CD14-positive monocyte (primary cell): ENCODE results near the gene ZNF35. TPM values are rescaled to one million over a fixed set of nuclear protein-coding genes. Genes with fewer than 3 reads are reported as not detected.

ENCODE experiments used
- DNase-seq, 3 donors: peaks; one replicate each; pipeline ENCODE4 v3.0.0-alpha.2; 2011 to 2022
- H2AFZ ChIP-seq: 2 replicates; pipeline ENCODE4 v1.6.0; 2012; ENCODE audit warnings: mild to moderate bottlenecking, low read depth, low read length, inconsistent platforms; ENCODE audit not compliant: insufficient read depth, poor library complexity, severe bottlenecking
- H3K27ac ChIP-seq, 2 donors: 1 replicate in 1 of 2; 2 replicates in 1 of 2; pipeline ENCODE4 v1.5.1; 2012 to 2013; ENCODE audit warnings: low read length in 2 of 2, control low read depth in 1 of 2, inconsistent platforms in 1 of 2, low read depth in 1 of 2, mild to moderate bottlenecking in 1 of 2
- H3K27me3 ChIP-seq, 2 donors: one replicate each; pipeline versions ENCODE4 v1.6.0 to v1.6.1; 2011 to 2013; ENCODE audit warnings: low read length in 2 of 2; ENCODE audit not compliant: control insufficient read depth in 2 of 2, insufficient read depth in 2 of 2
- H3K36me3 ChIP-seq, 2 donors: replicated peaks in 1 of 2; 1 replicate in 1 of 2; 2 replicates in 1 of 2; pipeline versions ENCODE4 v1.5.1 to v1.6.1; 2012 to 2013; ENCODE audit warnings: low read length in 2 of 2, control low read depth in 1 of 2, inconsistent platforms in 1 of 2, mild to moderate bottlenecking in 1 of 2; ENCODE audit not compliant: insufficient read depth in 2 of 2, control insufficient read depth in 1 of 2
- H3K4me1 ChIP-seq, 2 donors: 1 replicate in 1 of 2; 2 replicates in 1 of 2; pipeline versions ENCODE4 v1.5.1 to v1.6.1; 2012 to 2013; ENCODE audit warnings: low read length in 2 of 2, control low read depth in 1 of 2, inconsistent platforms in 1 of 2, mild to moderate bottlenecking in 1 of 2, moderate library complexity in 1 of 2; ENCODE audit not compliant: insufficient read depth in 2 of 2, control insufficient read depth in 1 of 2
- H3K4me2 ChIP-seq: replicated peaks from 2 replicates; pipeline ENCODE3; 2012; ENCODE audit warnings: low read length, moderate library complexity, mild to moderate bottlenecking; ENCODE audit not compliant: poor library complexity, severe bottlenecking; ENCODE audit errors: extremely low read depth
- H3K4me3 ChIP-seq, 3 experiments: fragments of 200-600 bp in 1 of 3; sonication (generic) in 1 of 3; replicated peaks in 1 of 3; 1 replicate in 2 of 3; 2 replicates in 1 of 3; pipeline ENCODE4 v1.5.1; 2011 to 2013; ENCODE audit warnings: low read length in 3 of 3, mild to moderate bottlenecking in 3 of 3, control low read depth in 2 of 3, low read depth in 2 of 3, inconsistent platforms in 1 of 3, moderate library complexity in 1 of 3
- H3K79me2 ChIP-seq: 2 replicates; pipeline ENCODE4 v1.6.0; 2012; ENCODE audit warnings: mild to moderate bottlenecking, control low read depth, inconsistent platforms, low read length, moderate library complexity; ENCODE audit not compliant: insufficient read depth
- H3K9ac ChIP-seq: 2 replicates; pipeline ENCODE4 v1.6.0; 2017; ENCODE audit warnings: low read length, mild to moderate bottlenecking; ENCODE audit not compliant: insufficient read depth, poor library complexity, severe bottlenecking
- H3K9me3 ChIP-seq, 2 donors: replicated peaks in 1 of 2; 1 replicate in 1 of 2; 2 replicates in 1 of 2; pipeline versions ENCODE4 v1.5.1 to v1.6.1; 2012 to 2013; ENCODE audit warnings: low read length in 2 of 2, control low read depth in 1 of 2; ENCODE audit not compliant: control insufficient read depth in 1 of 2, insufficient read depth in 1 of 2
- H4K20me1 ChIP-seq: 2 replicates; pipeline ENCODE4 v1.6.0; 2012; ENCODE audit warnings: mild to moderate bottlenecking, low read length, control low read depth, moderate library complexity; ENCODE audit not compliant: insufficient read depth
- H3K27ac Mint-ChIP-seq, 7 donors: one replicate each; pipeline ENCODE4 v1.8.0; 2020; ENCODE audit warnings: mild to moderate bottlenecking in 7 of 7, mixed read lengths in 7 of 7, moderate library complexity in 6 of 7, inconsistent platforms in 2 of 7
- H3K27me3 Mint-ChIP-seq, 3 donors: one replicate each; pipeline ENCODE4 v1.8.0; 2021 to 2022; ENCODE audit warnings: low read depth in 3 of 3, mild to moderate bottlenecking in 3 of 3, mixed read lengths in 3 of 3, moderate library complexity in 3 of 3, inconsistent platforms in 1 of 3
- H3K36me3 Mint-ChIP-seq, 2 donors: one replicate each; pipeline ENCODE4 v1.8.0; 2020; ENCODE audit warnings: mixed read lengths in 2 of 2, inconsistent platforms in 1 of 2, mild to moderate bottlenecking in 1 of 2
- H3K4me1 Mint-ChIP-seq: one replicate; pipeline ENCODE4 v1.8.0; 2020; ENCODE audit warnings: mild to moderate bottlenecking, mixed read lengths
- H3K4me3 Mint-ChIP-seq, 2 donors: one replicate each; pipeline ENCODE4 v1.8.0; 2020; ENCODE audit warnings: mild to moderate bottlenecking in 2 of 2, mixed read lengths in 2 of 2, moderate library complexity in 1 of 2
- H3K9me3 Mint-ChIP-seq, 7 donors: one replicate each; pipeline ENCODE4 v1.8.0; 2020 to 2022; ENCODE audit warnings: mixed read lengths in 7 of 7, mild to moderate bottlenecking in 6 of 7, moderate library complexity in 6 of 7, inconsistent platforms in 2 of 7
- WGBS: methylation state at CpG from one replicate; pipeline ENCODE4 v1.1.5; 2013; ENCODE audit warnings: missing lambda C conversion rate; ENCODE audit not compliant: insufficient coverage; 5-methylcytosine and 5-hydroxymethylcytosine counted together
- intact Hi-C, 2 donors: fragments of 100-400 bp; cut with micrococcal nuclease; formaldehyde crosslinking; loops; one replicate each; pipeline versions ENCODE4 v1.15.0 to v1.15.1; 2023
- polyA plus RNA-seq, 3 donors: library from polyadenylated mRNA; depleted of rRNA in 1 of 3; unstranded in 2 of 3; stranded (reverse) in 1 of 3; fragments of 300-500 nt in 2 of 3; fragments of >200 nt in 1 of 3; fragmentation: Illumina TruSeq in 2 of 3; gene quantifications; 1 replicate in 2 of 3; 2 replicates in 1 of 3; pipeline ENCODE4 v1.2.3, GENCODE V29; 2012 to 2021
- TF ChIP-seq, protein P1 (sequence below): fragments of 200-600 bp; IDR thresholded peaks from one replicate; pipeline ENCODE4 v1.8.0; 2022; ENCODE audit warnings: antibody characterized with exemption, mild to moderate bottlenecking

The ZNF35 gene
- polyA plus RNA-seq, 3 donors = 1.2 to 2.5 (median 2.5) TPM

DNA sequence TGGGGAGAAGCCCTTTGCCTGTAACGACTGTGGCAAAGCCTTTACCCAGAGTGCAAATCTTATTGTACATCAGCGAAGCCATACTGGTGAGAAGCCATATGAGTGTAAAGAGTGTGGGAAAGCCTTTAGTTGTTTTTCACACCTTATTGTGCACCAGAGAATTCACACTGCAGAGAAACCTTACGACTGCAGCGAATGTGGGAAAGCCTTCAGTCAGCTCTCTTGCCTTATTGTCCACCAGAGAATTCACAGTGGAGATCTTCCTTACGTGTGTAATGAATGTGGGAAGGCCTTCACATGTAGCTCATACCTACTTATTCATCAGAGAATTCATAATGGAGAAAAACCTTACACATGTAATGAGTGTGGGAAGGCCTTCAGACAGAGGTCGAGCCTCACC, 10.9 kb downstream of the ZNF35 start:
- DNase-seq = no peak
- Histone ChIP-seq H3K4me3 (no peak overlapping the region), H3K4me2 (no peak overlapping the region), H3K9ac (no peak overlapping the region), H3K79me2 (no peaks in the 10 kb centered on the region), H3K27me3 (no peaks in the 10 kb centered on the region), H3K4me1 (no peaks in the 10 kb centered on the region), H3K27ac (no peak overlapping the region), H3K9me3 (peaks cover 36 to 58% of the 10 kb centered on the region in 2 donors), H3K36me3 (peaks cover 43 to 68% of the 10 kb centered on the region in 2 donors), H2AFZ (no peak overlapping the region), H4K20me1 (no peaks in the 10 kb centered on the region)
- H3K9me3 Mint-ChIP-seq = peaks cover 38 to 67% (median 54%) of the 10 kb centered on the region in 7 donors
- H3K36me3 Mint-ChIP-seq = peaks cover 47 to 69% of the 10 kb centered on the region in 2 donors
- intact Hi-C loops = no loop called here
- WGBS = no CpG with 5 or more reads among the region's 6 CpGs
- H3K27ac Mint-ChIP-seq = no peak overlapping the region
- H3K4me1 Mint-ChIP-seq = no peaks in the 10 kb centered on the region
- H3K4me3 Mint-ChIP-seq = no peak overlapping the region
- H3K27me3 Mint-ChIP-seq = peaks cover 0 to 1% (median 0%) of the 10 kb centered on the region in 3 donors
- TF ChIP-seq, protein P1, sequence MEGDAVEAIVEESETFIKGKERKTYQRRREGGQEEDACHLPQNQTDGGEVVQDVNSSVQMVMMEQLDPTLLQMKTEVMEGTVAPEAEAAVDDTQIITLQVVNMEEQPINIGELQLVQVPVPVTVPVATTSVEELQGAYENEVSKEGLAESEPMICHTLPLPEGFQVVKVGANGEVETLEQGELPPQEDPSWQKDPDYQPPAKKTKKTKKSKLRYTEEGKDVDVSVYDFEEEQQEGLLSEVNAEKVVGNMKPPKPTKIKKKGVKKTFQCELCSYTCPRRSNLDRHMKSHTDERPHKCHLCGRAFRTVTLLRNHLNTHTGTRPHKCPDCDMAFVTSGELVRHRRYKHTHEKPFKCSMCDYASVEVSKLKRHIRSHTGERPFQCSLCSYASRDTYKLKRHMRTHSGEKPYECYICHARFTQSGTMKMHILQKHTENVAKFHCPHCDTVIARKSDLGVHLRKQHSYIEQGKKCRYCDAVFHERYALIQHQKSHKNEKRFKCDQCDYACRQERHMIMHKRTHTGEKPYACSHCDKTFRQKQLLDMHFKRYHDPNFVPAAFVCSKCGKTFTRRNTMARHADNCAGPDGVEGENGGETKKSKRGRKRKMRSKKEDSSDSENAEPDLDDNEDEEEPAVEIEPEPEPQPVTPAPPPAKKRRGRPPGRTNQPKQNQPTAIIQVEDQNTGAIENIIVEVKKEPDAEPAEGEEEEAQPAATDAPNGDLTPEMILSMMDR = no peak

DNA sequence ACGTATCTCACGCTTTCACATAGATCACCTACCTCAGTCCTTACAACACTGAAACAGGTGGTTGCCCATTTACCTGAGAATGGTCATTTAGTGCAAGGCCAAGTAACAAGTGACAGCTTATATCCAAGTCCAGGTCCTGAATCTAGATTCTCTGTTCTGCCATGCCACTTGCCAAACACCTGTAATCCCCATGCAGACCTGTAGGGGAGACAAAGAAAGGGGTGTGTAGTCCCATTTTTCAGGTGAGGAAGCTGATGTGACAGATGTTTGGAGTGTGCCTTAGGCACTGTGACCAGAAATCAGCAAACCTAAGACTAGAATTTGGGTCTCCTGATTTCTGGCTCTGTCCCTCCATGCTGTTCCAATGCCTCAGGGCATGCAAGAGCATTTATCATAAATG, 12.7 kb downstream of the ZNF35 start:
- peaks cover 0 to 1% (median 0%) of the 10 kb centered on the region in 3 donors for H3K27me3 Mint-ChIP-seq
- peaks cover 38 to 53% of the 10 kb centered on the region in 2 donors for H3K36me3 Mint-ChIP-seq
- H3K4me3 ChIP-seq = no peak overlapping the region
- TF ChIP-seq, protein P1 = no peak
- no peaks in the 10 kb centered on the region for H4K20me1 ChIP-seq
- H3K79me2 ChIP-seq = no peaks in the 10 kb centered on the region
- intact Hi-C loops = no loop called here
- H2AFZ ChIP-seq = no peak overlapping the region
- no peaks in the 10 kb centered on the region for H3K4me1 ChIP-seq
- peaks cover 39 to 67% (median 53%) of the 10 kb centered on the region in 7 donors for H3K9me3 Mint-ChIP-seq
- no peak overlapping the region for H3K27ac ChIP-seq
- no peak for DNase-seq
- H3K27ac Mint-ChIP-seq = no peak overlapping the region
- H3K9ac ChIP-seq = no peak overlapping the region
- H3K4me2 ChIP-seq = no peak overlapping the region
- H3K4me3 Mint-ChIP-seq = no peak overlapping the region
- no peaks in the 10 kb centered on the region for H3K27me3 ChIP-seq
- H3K36me3 ChIP-seq = peaks cover 38 to 53% of the 10 kb centered on the region in 2 donors
- H3K9me3 ChIP-seq = peaks cover 36 to 52% of the 10 kb centered on the region in 2 donors
- 83% methylated on average over 2 of the region's 2 CpGs for WGBS
- H3K4me1 Mint-ChIP-seq = no peaks in the 10 kb centered on the region
